Common myeloid progenitor, CD34-positive (primary cell): ENCODE results near the gene TBC1D2B.

Experiments used
- CTCF ChIA-PET: fragments of 350-600 bp; sonication (Branson Sonifier 250); formaldehyde crosslinking; loops from one replicate; lab custom pipeline; 2021; ENCODE audit warnings: antibody characterized with exemption; lab: Charles Lee
- POLR2A ChIA-PET: fragments of 350-600 bp; sonication (Branson Sonifier 250); formaldehyde crosslinking; loops from one replicate; lab custom pipeline; 2021; ENCODE audit warnings: antibody characterized with exemption; lab: Charles Lee
- DNase-seq, 3 donors: peaks; one replicate each; pipeline versions ENCODE4 v3.0.0 to v3.0.0-alpha.2; 2013
- H3K27ac ChIP-seq, 2 experiments: 1 replicate in 1 of 2; 2 replicates in 1 of 2; pipeline ENCODE4 v1.7.0; 2013; ENCODE audit warnings: inconsistent platforms in 2 of 2, low read length in 2 of 2, mild to moderate bottlenecking in 2 of 2, low read depth in 1 of 2, moderate library complexity in 1 of 2; ENCODE audit not compliant: severe bottlenecking in 2 of 2, insufficient read depth in 1 of 2, poor library complexity in 1 of 2
- H3K27me3 ChIP-seq, 5 experiments: replicated peaks in 2 of 5; 1 replicate in 3 of 5; 2 replicates in 2 of 5; pipeline versions ENCODE4 v1.6.1 to v1.7.0; 2013; ENCODE audit warnings: low read length in 4 of 5, mild to moderate bottlenecking in 2 of 5, moderate library complexity in 2 of 5, inconsistent platforms in 1 of 5; ENCODE audit not compliant: insufficient read depth in 5 of 5, control insufficient read depth in 4 of 5
- H3K36me3 ChIP-seq, 4 experiments: 1 replicate in 2 of 4; 2 replicates in 2 of 4; pipeline versions ENCODE4 v1.6.1 to v1.7.0; 2013; ENCODE audit warnings: low read length in 3 of 4, control low read depth in 1 of 4, mild to moderate bottlenecking in 1 of 4; ENCODE audit not compliant: control insufficient read depth in 4 of 4, insufficient read depth in 4 of 4
- H3K4me1 ChIP-seq, 4 experiments: 1 replicate in 3 of 4; 2 replicates in 1 of 4; pipeline versions ENCODE4 v1.6.1 to v1.7.1; 2013; ENCODE audit warnings: low read length in 3 of 4, mild to moderate bottlenecking in 3 of 4, control low read depth in 1 of 4, inconsistent platforms in 1 of 4, moderate library complexity in 1 of 4; ENCODE audit not compliant: control insufficient read depth in 4 of 4, insufficient read depth in 4 of 4; ENCODE audit errors: control extremely low read depth in 1 of 4
- H3K4me3 ChIP-seq, 7 experiments: 1 replicate in 4 of 7; 2 replicates in 3 of 7; pipeline versions ENCODE4 v1.5.1 to v1.7.0; 2013; ENCODE audit warnings: mild to moderate bottlenecking in 7 of 7, low read length in 6 of 7, moderate library complexity in 6 of 7, inconsistent platforms in 2 of 7, low read depth in 2 of 7, control low read depth in 1 of 7; ENCODE audit not compliant: insufficient read depth in 4 of 7, control insufficient read depth in 1 of 7; ENCODE audit errors: extremely low read depth in 1 of 7
- H3K9me3 ChIP-seq, 5 experiments: 1 replicate in 4 of 5; 2 replicates in 1 of 5; pipeline versions ENCODE4 v1.6.1 to v1.7.1; 2013; ENCODE audit warnings: low read length in 4 of 5, mild to moderate bottlenecking in 2 of 5, inconsistent platforms in 1 of 5, low read depth in 1 of 5, moderate library complexity in 1 of 5; ENCODE audit not compliant: control insufficient read depth in 4 of 5, insufficient read depth in 2 of 5; ENCODE audit errors: control extremely low read depth in 1 of 5
- WGBS: methylation state at CpG from one replicate; pipeline ENCODE4 v1.1.5; 2013; ENCODE audit not compliant: insufficient coverage; 5-methylcytosine and 5-hydroxymethylcytosine counted together

Gene TBC1D2B

GRCh38 chr15:78061963-78062427, 15.5 kb downstream of the TBC1D2B start:
- CTCF ChIA-PET = interaction anchor here (0.8 to 1.3 kb wide), 9 partner anchors 8 to 64 kb away, joined by 3 to 6 read pairs (median 4); no protein-coding TSS in a partner anchor
- H3K27me3 ChIP-seq = no peaks in the 10 kb centered on the region
- WGBS = 2% methylated on average over 5 of the region's 6 CpGs
- H3K4me3 ChIP-seq = peak overlapping the region in 6 of 7 experiments; percentile 4 to 70 (median 48)
- no peaks in the 10 kb centered on the region for H3K9me3 ChIP-seq
- peaks cover 0 to 18% (median 0%) of the 10 kb centered on the region in 4 experiments for H3K36me3 ChIP-seq
- POLR2A ChIA-PET = interaction anchor here (1.0 to 1.1 kb wide), 3 partner anchors 10 to 27 kb away, joined by 3 to 5 read pairs (median 4); no protein-coding TSS in a partner anchor
- DNase-seq = peak; percentile 49 to 83 (median 73)
- peak overlapping the region; percentile 47 to 76 for H3K27ac ChIP-seq
- H3K4me1 ChIP-seq = peaks cover 7 to 89% (median 59%) of the 10 kb centered on the region in 4 experiments

DNA sequence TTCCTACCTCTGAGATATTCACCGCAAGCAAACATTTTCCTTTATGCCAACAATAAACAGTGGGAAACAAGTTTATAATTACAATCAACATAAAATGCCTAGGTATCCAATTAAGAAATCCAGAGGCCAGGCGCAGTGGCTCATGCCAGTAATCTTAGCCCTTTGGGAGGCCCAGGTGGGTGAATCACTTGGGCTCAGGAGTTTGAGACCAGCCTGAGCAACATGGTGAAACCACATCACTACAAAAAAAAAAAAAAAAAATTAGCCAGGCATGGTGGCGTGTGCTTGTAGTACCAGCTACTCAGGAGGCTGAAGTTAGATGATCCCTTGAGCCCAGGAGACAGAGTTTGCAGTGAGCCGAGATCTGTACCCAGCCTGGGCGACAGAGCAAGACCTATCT, 17.3 kb downstream of the TBC1D2B start:
- H3K4me1 ChIP-seq = peaks cover 18 to 89% (median 65%) of the 10 kb centered on the region in 4 experiments
- ChIA-PET CTCF (interaction anchor here (1.1 to 5.0 kb wide), 7 partner anchors 9 to 81 kb away, joined by 3 to 39 read pairs (median 7); no protein-coding TSS in a partner anchor), POLR2A (interaction anchor here (0.6 kb wide), 1 partner anchor 17 kb away, joined by 3 read pairs; the partner anchor contains the start of gene TBC1D2B)
- no peaks in the 10 kb centered on the region for H3K9me3 ChIP-seq
- H3K27ac ChIP-seq = no peak overlapping the region
- DNase-seq = no peak
- no peak overlapping the region for H3K4me3 ChIP-seq
- WGBS = 100% methylated on average over 3 of the region's 5 CpGs
- H3K36me3 ChIP-seq = peaks cover 0 to 10% (median 0%) of the 10 kb centered on the region in 4 experiments
- no peaks in the 10 kb centered on the region for H3K27me3 ChIP-seq

DNA sequence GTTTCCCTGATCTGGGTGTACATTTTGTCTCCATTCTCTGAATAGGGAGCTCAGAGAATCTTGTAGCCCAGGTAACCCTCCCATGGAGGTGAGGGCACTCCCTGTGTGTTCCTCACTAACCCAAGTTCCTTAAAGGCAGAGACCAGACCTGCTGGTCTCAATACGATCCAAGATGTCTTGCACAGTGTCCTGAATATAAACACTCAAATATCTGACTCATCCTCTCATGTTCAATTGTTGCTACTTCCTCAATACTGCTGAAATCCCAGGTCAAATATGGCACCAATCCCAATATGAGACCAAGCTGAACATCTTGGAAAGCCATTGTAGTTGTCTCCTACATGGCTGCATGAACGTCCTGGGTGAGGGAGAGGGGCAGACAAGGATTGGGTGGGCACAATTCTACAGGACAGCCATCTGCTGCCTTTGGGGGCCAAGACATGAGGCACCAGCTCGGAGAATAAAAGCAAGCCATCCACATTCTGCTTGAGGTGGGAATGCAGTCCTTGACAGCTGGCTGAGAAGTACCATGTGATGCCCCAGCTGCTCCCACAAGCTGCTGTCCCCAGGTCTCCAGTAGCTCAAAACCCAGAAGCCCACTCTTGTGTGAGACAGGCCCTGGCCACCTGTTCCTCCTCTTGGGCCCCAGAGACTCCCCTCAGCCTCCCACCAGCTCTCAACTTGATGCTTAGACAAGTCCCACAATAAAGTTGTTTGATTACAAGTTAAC, 18.2 kb downstream of the TBC1D2B start:
- 76% methylated on average over 3 of the region's 3 CpGs for WGBS
- DNase-seq = no peak
- H3K4me3 ChIP-seq = peak overlapping the region in 1 of 7 experiments; percentile 9
- peaks cover 0 to 8% (median 0%) of the 10 kb centered on the region in 4 experiments for H3K36me3 ChIP-seq
- H3K27ac ChIP-seq = no peak overlapping the region
- CTCF ChIA-PET = interaction anchor here (1.4 to 5.0 kb wide), 8 partner anchors 8 to 82 kb away, joined by 3 to 39 read pairs (median 6); no protein-coding TSS in a partner anchor
- H3K27me3 ChIP-seq = no peaks in the 10 kb centered on the region
- H3K9me3 ChIP-seq = no peaks in the 10 kb centered on the region
- POLR2A ChIA-PET = interaction anchor here (0.7 to 1.4 kb wide), 3 partner anchors 9 to 104 kb away, joined by 3 to 4 read pairs (median 3); partner anchors contain the start of gene TBC1D2B
- H3K4me1 ChIP-seq = peaks cover 16 to 89% (median 66%) of the 10 kb centered on the region in 4 experiments

GRCh38 chr15:78058401-78058935, 19.0 kb downstream of the TBC1D2B start:
- H3K9me3 ChIP-seq = no peaks in the 10 kb centered on the region
- ChIA-PET CTCF (interaction anchor here (1.1 to 5.0 kb wide), 7 partner anchors 9 to 50 kb away, joined by 3 to 39 read pairs (median 4); no protein-coding TSS in a partner anchor), POLR2A (interaction anchor here (0.7 to 1.4 kb wide), 3 partner anchors 8 to 103 kb away, joined by 3 to 4 read pairs (median 3); partner anchors contain the start of gene TBC1D2B)
- no peak overlapping the region for H3K4me3 ChIP-seq
- no peak for DNase-seq
- peaks cover 2 to 14% (median 3%) of the 10 kb centered on the region in 4 experiments for H3K36me3 ChIP-seq
- no peaks in the 10 kb centered on the region for H3K27me3 ChIP-seq
- H3K4me1 ChIP-seq = peaks cover 16 to 88% (median 66%) of the 10 kb centered on the region in 4 experiments
- H3K27ac ChIP-seq = no peak overlapping the region
- 92% methylated on average over 9 of the region's 10 CpGs for WGBS

DNA sequence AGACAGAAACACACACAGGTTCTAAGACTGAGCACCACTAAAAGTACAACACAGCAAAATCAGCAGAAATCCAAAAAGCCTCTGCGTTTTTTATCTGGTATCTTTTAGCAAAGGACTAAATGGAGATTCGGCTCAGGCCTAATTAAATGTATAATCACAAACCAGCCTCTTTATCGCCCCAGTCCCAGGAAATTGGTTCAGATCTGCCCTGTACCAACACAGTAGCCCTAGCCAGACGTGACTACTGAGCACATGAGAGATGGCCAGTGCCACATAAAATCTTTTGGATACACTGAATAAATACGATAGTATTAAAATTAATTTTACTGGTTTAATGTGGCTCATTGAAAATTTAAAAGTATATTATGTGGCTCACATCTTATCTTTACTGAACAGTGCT, 19.7 kb downstream of the TBC1D2B start:
- Histone ChIP-seq H3K9me3 (no peaks in the 10 kb centered on the region), H3K36me3 (peaks cover 2 to 21% (median 5%) of the 10 kb centered on the region in 4 experiments), H3K4me3 (no peak overlapping the region), H3K27me3 (no peaks in the 10 kb centered on the region), H3K27ac (peak overlapping the region in 1 of 2 experiments; percentile 45), H3K4me1 (peaks cover 20 to 89% (median 67%) of the 10 kb centered on the region in 4 experiments)
- 100% methylated on average over 1 of the region's 5 CpGs for WGBS
- ChIA-PET POLR2A (interaction anchor here (0.6 kb wide), 1 partner anchor 13 kb away, joined by 3 read pairs; no protein-coding TSS in a partner anchor), CTCF (interaction anchor here (1.1 to 5.0 kb wide), 6 partner anchors 8 to 50 kb away, joined by 3 to 39 read pairs (median 6); no protein-coding TSS in a partner anchor)
- DNase-seq = no peak

GRCh38 chr15:78056714-78057269, 20.7 kb downstream of the TBC1D2B start:
- peak overlapping the region in 2 of 7 experiments; percentile 16 to 33 for H3K4me3 ChIP-seq

More at GRCh38 chr15:78056714-78057269, 20.7 kb downstream of the TBC1D2B start:
- 0% methylated on average over 1 of the region's 2 CpGs for WGBS
- H3K27me3 ChIP-seq = no peaks in the 10 kb centered on the region
- peak overlapping the region in 1 of 2 experiments; percentile 55 for H3K27ac ChIP-seq
- ChIA-PET CTCF (interaction anchor here (2.2 to 5.0 kb wide), 3 partner anchors 9 to 51 kb away, joined by 4 to 39 read pairs (median 10); no protein-coding TSS in a partner anchor), POLR2A (interaction anchor here (0.7 kb wide), 2 partner anchors 16 to 692 kb away, joined by 4 to 5 read pairs; no protein-coding TSS in a partner anchor)
- H3K4me1 ChIP-seq = peaks cover 30 to 91% (median 70%) of the 10 kb centered on the region in 4 experiments
- no peaks in the 10 kb centered on the region for H3K9me3 ChIP-seq
- peak in 2 of 3 donors; percentile 81 to 89 for DNase-seq
- peaks cover 2 to 31% (median 5%) of the 10 kb centered on the region in 4 experiments for H3K36me3 ChIP-seq
